OCI-LY1 (cell line): ENCODE results near the gene MRPL14.

ENCODE experiments used
- EZH2 ChIP-seq: fragments of 200-600 bp; sonication (generic), shearing (Covaris generic); IDR thresholded peaks from 2 replicates; pipeline ENCODE4 v1.8.0; 2017; ENCODE audit warnings: borderline replicate concordance, mixed run types, mild to moderate bottlenecking, antibody characterized with exemption, low read length, moderate library complexity, mixed read lengths
- TF ChIP-seq, protein P1 (sequence below): fragments of 200-600 bp; sonication (generic), shearing (Covaris generic); IDR thresholded peaks from 2 replicates; pipeline ENCODE4 v1.5.1; 2017; ENCODE audit warnings: mild to moderate bottlenecking, antibody characterized with exemption, low read length, moderate library complexity, mixed read lengths

DNA sequence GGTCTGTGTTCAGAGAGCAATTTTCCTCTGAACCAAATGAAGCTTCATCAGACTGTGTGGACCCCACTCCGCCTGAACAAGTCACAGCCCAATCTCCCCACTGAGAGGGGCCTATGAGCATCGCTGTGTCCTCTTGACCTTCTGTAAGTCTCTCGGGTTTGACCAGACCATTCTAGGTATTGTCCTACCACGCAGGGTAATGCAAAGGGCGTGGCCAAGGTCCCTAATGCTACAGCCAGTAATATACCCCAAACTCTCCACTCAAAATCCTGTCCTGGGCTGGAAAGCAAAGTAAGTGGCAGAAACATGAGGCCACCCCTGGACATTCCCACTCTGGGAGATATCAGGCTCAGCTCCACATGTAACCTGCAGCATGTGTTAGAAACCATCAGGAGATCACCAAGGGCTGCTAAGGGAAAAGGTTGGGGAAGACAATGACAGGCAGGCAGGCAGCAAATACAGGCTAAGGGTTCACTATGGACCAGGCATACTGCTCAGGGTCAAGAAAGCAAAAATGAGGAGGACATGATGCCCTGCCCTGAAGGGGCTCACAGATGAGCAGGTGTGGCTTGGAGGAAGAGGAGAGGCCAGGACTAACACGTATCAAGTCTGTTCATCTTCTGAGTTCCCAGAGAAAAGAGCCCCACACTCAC lies 33.4 kb downstream of the MRPL14 start:
- TF ChIP-seq, protein P1, sequence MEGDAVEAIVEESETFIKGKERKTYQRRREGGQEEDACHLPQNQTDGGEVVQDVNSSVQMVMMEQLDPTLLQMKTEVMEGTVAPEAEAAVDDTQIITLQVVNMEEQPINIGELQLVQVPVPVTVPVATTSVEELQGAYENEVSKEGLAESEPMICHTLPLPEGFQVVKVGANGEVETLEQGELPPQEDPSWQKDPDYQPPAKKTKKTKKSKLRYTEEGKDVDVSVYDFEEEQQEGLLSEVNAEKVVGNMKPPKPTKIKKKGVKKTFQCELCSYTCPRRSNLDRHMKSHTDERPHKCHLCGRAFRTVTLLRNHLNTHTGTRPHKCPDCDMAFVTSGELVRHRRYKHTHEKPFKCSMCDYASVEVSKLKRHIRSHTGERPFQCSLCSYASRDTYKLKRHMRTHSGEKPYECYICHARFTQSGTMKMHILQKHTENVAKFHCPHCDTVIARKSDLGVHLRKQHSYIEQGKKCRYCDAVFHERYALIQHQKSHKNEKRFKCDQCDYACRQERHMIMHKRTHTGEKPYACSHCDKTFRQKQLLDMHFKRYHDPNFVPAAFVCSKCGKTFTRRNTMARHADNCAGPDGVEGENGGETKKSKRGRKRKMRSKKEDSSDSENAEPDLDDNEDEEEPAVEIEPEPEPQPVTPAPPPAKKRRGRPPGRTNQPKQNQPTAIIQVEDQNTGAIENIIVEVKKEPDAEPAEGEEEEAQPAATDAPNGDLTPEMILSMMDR: no peak
- TF ChIP-seq EZH2: no peak
